CD4-positive, alpha-beta T cell (primary cell): ENCODE results near the gene STK38L. TPM values are rescaled to one million over a fixed set of nuclear protein-coding genes. Genes with fewer than 3 reads are reported as not detected.

Experiments used
- ATAC-seq: fragments of 200-7000 bp; cut with Tn5 transposase; one replicate; pipeline ENCODE4 v1.10.0; 2022; ENCODE audit warnings: mild to moderate bottlenecking; ENCODE audit not compliant: poor library complexity
- CTCF ChIA-PET: fragments of 350-600 bp; sonication (Branson Sonifier 250); formaldehyde crosslinking; loops from one replicate; lab custom pipeline; 2021; ENCODE audit warnings: antibody characterized with exemption, inconsistent platforms; lab: Charles Lee
- POLR2A ChIA-PET: fragments of 350-600 bp; sonication (Branson Sonifier 250); formaldehyde crosslinking; loops from one replicate; lab custom pipeline; 2021; ENCODE audit warnings: antibody characterized with exemption, inconsistent platforms; lab: Charles Lee
- DNase-seq, 14 experiments: peaks; one replicate each; pipeline ENCODE4 v3.0.0-alpha.2; 2013 to 2020; ENCODE audit warnings: mixed read lengths in 2 of 14
- H3K27ac ChIP-seq, 2 donors: one replicate each; pipeline versions ENCODE4 v1.5.1 to v1.7.0; 2013; ENCODE audit warnings: low read length in 2 of 2, low read depth in 1 of 2, mild to moderate bottlenecking in 1 of 2
- H3K27me3 ChIP-seq, 2 experiments: 1 replicate in 1 of 2; 2 replicates in 1 of 2; pipeline versions ENCODE4 v1.6.1 to v1.7.0; 2013; ENCODE audit warnings: low read length in 2 of 2, control low read depth in 1 of 2, mild to moderate bottlenecking in 1 of 2, moderate library complexity in 1 of 2; ENCODE audit not compliant: insufficient read depth in 2 of 2, control insufficient read depth in 1 of 2
- H3K36me3 ChIP-seq: one replicate; pipeline ENCODE4 v1.6.1; 2013; ENCODE audit warnings: low read length, control low read depth; ENCODE audit not compliant: insufficient read depth
- H3K4me1 ChIP-seq: one replicate; pipeline ENCODE4 v1.6.1; 2013; ENCODE audit warnings: low read length, control low read depth; ENCODE audit not compliant: insufficient read depth
- H3K4me3 ChIP-seq: one replicate; pipeline ENCODE4 v1.5.1; 2013; ENCODE audit warnings: mild to moderate bottlenecking, low read length, moderate library complexity
- H3K9me3 ChIP-seq, 2 experiments: 1 replicate in 1 of 2; 2 replicates in 1 of 2; pipeline versions ENCODE4 v1.6.1 to v1.7.0; 2013; ENCODE audit warnings: low read length in 2 of 2, mild to moderate bottlenecking in 2 of 2, control low read depth in 1 of 2, moderate library complexity in 1 of 2; ENCODE audit not compliant: control insufficient read depth in 1 of 2, insufficient read depth in 1 of 2
- H3K27ac Mint-ChIP-seq: one replicate; pipeline ENCODE4 v1.8.0; 2020; ENCODE audit warnings: mixed read lengths
- H3K27me3 Mint-ChIP-seq: one replicate; pipeline ENCODE4 v1.8.0; 2021; ENCODE audit warnings: mixed read lengths
- H3K36me3 Mint-ChIP-seq: one replicate; pipeline ENCODE4 v1.8.0; 2021; ENCODE audit warnings: low read depth, mixed read lengths
- H3K4me1 Mint-ChIP-seq: one replicate; pipeline ENCODE4 v1.8.0; 2021; ENCODE audit warnings: low read depth, mixed read lengths
- H3K4me3 Mint-ChIP-seq: one replicate; pipeline ENCODE4 v1.8.0; 2020; ENCODE audit warnings: mild to moderate bottlenecking, mixed read lengths
- H3K9me3 Mint-ChIP-seq: one replicate; pipeline ENCODE4 v1.8.0; 2020; ENCODE audit warnings: mixed read lengths
- CTCF ChIP-seq: fragments of 200-600 bp; IDR thresholded peaks from one replicate; pipeline ENCODE4 v1.8.0; 2022; ENCODE audit warnings: antibody characterized with exemption, mild to moderate bottlenecking
- intact Hi-C, 2 experiments: fragments of 100-400 bp; cut with DNase I in 1 of 2; cut with micrococcal nuclease in 1 of 2; formaldehyde crosslinking; loops; one replicate each; pipeline versions ENCODE4 v1.15.1 to v1.9.0; 2023 to 2025; cut with DNase I, micrococcal nuclease
- total RNA-seq, 174 experiments: library from RNA in 2 of 174; stranded (reverse) in 2 of 174; gene quantifications; one replicate each; pipeline ENCODE4 v1.2.3 and lab custom pipeline; 2021 to 2026

Gene STK38L
- total RNA-seq, 2 experiments from 2014 or later, result 18.3 to 21.0 TPM

- Mint-ChIP-seq H3K27me3 (peaks cover 45% of the 10 kb centered on the region), H3K4me3 (peak overlapping the region; percentile 4), H3K36me3 (no peaks in the 10 kb centered on the region), H3K27ac (no peak overlapping the region), H3K4me1 (peaks cover 13% of the 10 kb centered on the region), H3K9me3 (no peaks in the 10 kb centered on the region)
- Histone ChIP-seq H3K4me1 (peaks cover 12% of the 10 kb centered on the region), H3K4me3 (no peak overlapping the region), H3K36me3 (no peaks in the 10 kb centered on the region), H3K27me3 (peaks cover 34 to 48% of the 10 kb centered on the region in 2 experiments), H3K27ac (no peak overlapping the region), H3K9me3 (peaks cover 0 to 5% of the 10 kb centered on the region in 2 experiments)
- no peak for ATAC-seq
- ChIA-PET POLR2A (no interaction called here), CTCF (no interaction called here)
- no peak for DNase-seq
- intact Hi-C loops, result no loop called here
- no peak for TF ChIP-seq CTCF
These were observed 91.5 kb downstream of the STK38L start for GRCh38 chr12:27335364-27336281.

- ChIA-PET CTCF (interaction anchor here (1.0 kb wide), 1 partner anchor 9 kb away, joined by 3 read pairs; no protein-coding TSS in a partner anchor), POLR2A (no interaction called here)
- DNase-seq (no peak), ATAC-seq (no peak)
- Histone ChIP-seq H3K27ac (no peak overlapping the region), H3K4me1 (peaks cover 12% of the 10 kb centered on the region), H3K9me3 (peaks cover 0 to 5% of the 10 kb centered on the region in 2 experiments), H3K36me3 (no peaks in the 10 kb centered on the region), H3K27me3 (peaks cover 29 to 41% of the 10 kb centered on the region in 2 experiments), H3K4me3 (no peak overlapping the region)
- Mint-ChIP-seq H3K27ac (no peak overlapping the region), H3K4me3 (peak overlapping the region; percentile 4), H3K4me1 (peaks cover 13% of the 10 kb centered on the region), H3K27me3 (peaks cover 39% of the 10 kb centered on the region), H3K36me3 (no peaks in the 10 kb centered on the region), H3K9me3 (no peaks in the 10 kb centered on the region)
- intact Hi-C loops, result no loop called here
- no peak for TF ChIP-seq CTCF
These were observed 92.2 kb downstream of the STK38L start for GRCh38 chr12:27336282-27336653.

GRCh38 chr12:27337376-27337775, 93.3 kb downstream of the STK38L start:
- H3K27ac Mint-ChIP-seq, result no peak overlapping the region
- no peak for ATAC-seq
- ChIA-PET CTCF (no interaction called here), POLR2A (interaction anchor here (0.6 kb wide), 1 partner anchor 268 kb away, joined by 4 read pairs; no protein-coding TSS in a partner anchor)
- H3K9me3 Mint-ChIP-seq, result no peaks in the 10 kb centered on the region
- H3K36me3 Mint-ChIP-seq, result no peaks in the 10 kb centered on the region
- peaks cover 8% of the 10 kb centered on the region for H3K4me1 Mint-ChIP-seq
- no peak overlapping the region for H3K27ac ChIP-seq
- peaks cover 18 to 30% of the 10 kb centered on the region in 2 experiments for H3K27me3 ChIP-seq
- no peak for DNase-seq
- H3K27me3 Mint-ChIP-seq, result peaks cover 28% of the 10 kb centered on the region
- intact Hi-C loops, result no loop called here
- peaks cover 7% of the 10 kb centered on the region for H3K4me1 ChIP-seq
- H3K36me3 ChIP-seq, result no peaks in the 10 kb centered on the region
- no peak overlapping the region for H3K4me3 ChIP-seq
- TF ChIP-seq CTCF, result no peak
- H3K9me3 ChIP-seq, result peaks cover 0 to 5% of the 10 kb centered on the region in 2 experiments
- no peak overlapping the region for H3K4me3 Mint-ChIP-seq
